Activated B cell treated with CpG ODN at 0.5 μM for 24 hours (primary cell): ENCODE data around the gene ESRP2. TPM values are rescaled to one million over a fixed set of nuclear protein-coding genes. Genes with fewer than 3 reads are reported as not detected.
A peak's percentile ranks its signal among the peaks of the same experiment; 100 is the strongest.

Source experiments
- ATAC-seq: fragments of 200-7000 bp; cut with Tn5 transposase; one replicate; pipeline ENCODE4 v1.10.0; 2021; ENCODE audit warnings: low read depth, mild to moderate bottlenecking, moderate library complexity
- CTCF ChIA-PET: fragments of 350-600 bp; sonication (Branson Sonifier 250); formaldehyde crosslinking; loops from one replicate; lab custom pipeline; 2021; ENCODE audit warnings: antibody characterized with exemption; lab: Charles Lee
- POLR2A ChIA-PET: fragments of 350-600 bp; sonication (Branson Sonifier 250); formaldehyde crosslinking; loops from one replicate; lab custom pipeline; 2021; ENCODE audit warnings: antibody characterized with exemption; lab: Charles Lee
- DNase-seq: peaks from one replicate; pipeline ENCODE4 v3.0.0; 2022
- H3K27ac Mint-ChIP-seq: one replicate; pipeline ENCODE4 v1.8.0; 2020; ENCODE audit warnings: mixed read lengths
- H3K27me3 Mint-ChIP-seq: one replicate; pipeline ENCODE4 v1.8.0; 2021; ENCODE audit warnings: mixed read lengths
- H3K36me3 Mint-ChIP-seq: one replicate; pipeline ENCODE4 v1.8.0; 2021; ENCODE audit warnings: low read depth, mixed read lengths
- H3K4me1 Mint-ChIP-seq: one replicate; pipeline ENCODE4 v1.8.0; 2021; ENCODE audit warnings: mixed read lengths
- H3K4me3 Mint-ChIP-seq: one replicate; pipeline ENCODE4 v1.8.0; 2020; ENCODE audit warnings: mild to moderate bottlenecking, mixed read lengths
- H3K9me3 Mint-ChIP-seq: one replicate; pipeline ENCODE4 v1.8.0; 2020; ENCODE audit warnings: mixed read lengths
- CTCF ChIP-seq: fragments of 200-600 bp; IDR thresholded peaks from one replicate; pipeline ENCODE4 v1.8.0; 2022; ENCODE audit warnings: antibody characterized with exemption, mild to moderate bottlenecking
- intact Hi-C: fragments of 100-400 bp; cut with micrococcal nuclease; formaldehyde crosslinking; loops from one replicate; pipeline ENCODE4 v1.15.1; 2024
- total RNA-seq: library from RNA; stranded (reverse); gene quantifications from 2 replicates; pipeline ENCODE4 v1.2.3, GENCODE V29; 2022

ESRP2 gene
- total RNA-seq, 1 donor from 2014 or later = 0.40 TPM

- POLR2A ChIA-PET = no interaction called here
- CTCF ChIA-PET = interaction anchor here (0.8 to 1.7 kb wide), 4 partner anchors 9 to 74 kb away, joined by 3 to 10 read pairs (median 4); partner anchors contain the start of gene SLC7A6
- Mint-ChIP-seq H3K36me3 (peaks cover 18% of the 10 kb centered on the region), H3K27me3 (no peaks in the 10 kb centered on the region), H3K27ac (no peak overlapping the region), H3K4me1 (peaks cover 31% of the 10 kb centered on the region), H3K4me3 (no peak overlapping the region), H3K9me3 (no peaks in the 10 kb centered on the region)
- ATAC-seq (no peak), DNase-seq (no peak)
- TF ChIP-seq CTCF = no peak
- intact Hi-C loops = no loop called here
Observed at GRCh38 chr16:68252383-68252782, 16.5 kb upstream of the ESRP2 start.

DNA sequence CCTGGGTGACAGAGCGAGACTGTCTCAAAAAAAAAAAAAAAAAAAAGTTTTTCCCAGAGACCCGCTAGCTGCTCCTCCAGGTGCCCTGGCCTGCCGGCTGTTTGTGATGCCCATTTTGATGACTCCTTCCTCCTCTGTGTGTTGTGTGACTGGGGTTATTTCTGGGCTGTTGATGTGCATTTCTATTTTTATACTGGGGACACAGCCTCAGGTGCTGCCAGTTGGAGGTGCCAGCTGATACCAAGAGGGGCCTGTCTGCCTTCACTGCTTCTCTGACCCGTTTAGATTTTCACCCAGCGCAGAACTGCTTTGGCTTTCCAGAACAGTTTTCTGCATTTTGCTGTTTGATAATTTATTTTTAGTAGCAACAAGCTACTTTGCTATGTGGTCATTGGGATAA lies 15.9 kb upstream of the ESRP2 start:
- H3K9me3 Mint-ChIP-seq = no peaks in the 10 kb centered on the region
- peak; percentile 37 for ATAC-seq
- intact Hi-C loops = no loop called here
- H3K4me1 Mint-ChIP-seq = peaks cover 31% of the 10 kb centered on the region
- TF ChIP-seq CTCF = no peak
- no peak overlapping the region for H3K27ac Mint-ChIP-seq
- DNase-seq = no peak
- no peaks in the 10 kb centered on the region for H3K27me3 Mint-ChIP-seq
- H3K4me3 Mint-ChIP-seq = no peak overlapping the region
- ChIA-PET POLR2A (no interaction called here), CTCF (interaction anchor here (0.8 to 1.7 kb wide), 3 partner anchors 10 to 75 kb away, joined by 3 to 10 read pairs (median 4); partner anchors contain the start of gene SLC7A6)
- H3K36me3 Mint-ChIP-seq = peaks cover 18% of the 10 kb centered on the region

DNA sequence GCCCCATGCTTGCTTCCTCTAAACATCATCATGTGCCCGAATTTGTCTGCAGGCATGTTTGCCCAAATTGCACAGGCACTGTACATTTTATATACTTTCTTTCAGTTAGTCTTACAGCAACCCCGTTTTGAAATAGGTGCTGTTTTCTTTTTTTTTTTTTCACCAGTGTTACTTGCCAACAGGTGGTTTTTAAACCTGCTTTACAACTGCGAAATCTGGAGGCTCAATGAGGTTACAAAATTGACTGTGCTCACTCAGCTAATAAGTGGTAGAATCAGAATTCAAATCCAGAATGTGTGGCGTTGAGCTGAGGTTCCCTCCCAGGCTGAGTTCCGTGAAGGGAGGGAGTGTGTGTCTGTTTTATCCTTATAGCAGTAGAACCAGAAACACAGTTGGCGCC lies 15.0 kb upstream of the ESRP2 start:
- H3K4me3 Mint-ChIP-seq = no peak overlapping the region
- POLR2A ChIA-PET = interaction anchor here (0.7 kb wide), 2 partner anchors 13 to 137 kb away, joined by 3 to 5 read pairs; partner anchors contain the start of gene SLC7A6
- no peak for ATAC-seq

GRCh38 chr16:68249371-68249770 lies 13.4 kb upstream of the ESRP2 start:
- Mint-ChIP-seq H3K27ac (no peak overlapping the region), H3K27me3 (no peaks in the 10 kb centered on the region), H3K9me3 (no peaks in the 10 kb centered on the region), H3K4me3 (no peak overlapping the region), H3K36me3 (peaks cover 18% of the 10 kb centered on the region), H3K4me1 (peaks cover 48% of the 10 kb centered on the region)
- ATAC-seq (no peak), DNase-seq (no peak)
- ChIA-PET CTCF (interaction anchor here (1.3 to 1.9 kb wide), 2 partner anchors 12 to 13 kb away, joined by 4 to 7 read pairs; no protein-coding TSS in a partner anchor), POLR2A (no interaction called here)
- intact Hi-C loops = loop anchor here (5.0 to 10.0 kb wide), 2 partner anchors 195 to 273 kb away; partner anchors contain the start of gene SMPD3
- TF ChIP-seq CTCF = no peak

More for the DNA sequence above, 15.0 kb upstream of the ESRP2 start:
- peaks cover 18% of the 10 kb centered on the region for H3K36me3 Mint-ChIP-seq
- no peak for DNase-seq
- CTCF ChIA-PET = interaction anchor here (1.9 kb wide), 1 partner anchor 11 kb away, joined by 7 read pairs; no protein-coding TSS in a partner anchor
- intact Hi-C loops = no loop called here
- peaks cover 36% of the 10 kb centered on the region for H3K4me1 Mint-ChIP-seq
- no peak for TF ChIP-seq CTCF
- no peak overlapping the region for H3K27ac Mint-ChIP-seq
- no peaks in the 10 kb centered on the region for H3K27me3 Mint-ChIP-seq
- H3K9me3 Mint-ChIP-seq = no peaks in the 10 kb centered on the region

DNA sequence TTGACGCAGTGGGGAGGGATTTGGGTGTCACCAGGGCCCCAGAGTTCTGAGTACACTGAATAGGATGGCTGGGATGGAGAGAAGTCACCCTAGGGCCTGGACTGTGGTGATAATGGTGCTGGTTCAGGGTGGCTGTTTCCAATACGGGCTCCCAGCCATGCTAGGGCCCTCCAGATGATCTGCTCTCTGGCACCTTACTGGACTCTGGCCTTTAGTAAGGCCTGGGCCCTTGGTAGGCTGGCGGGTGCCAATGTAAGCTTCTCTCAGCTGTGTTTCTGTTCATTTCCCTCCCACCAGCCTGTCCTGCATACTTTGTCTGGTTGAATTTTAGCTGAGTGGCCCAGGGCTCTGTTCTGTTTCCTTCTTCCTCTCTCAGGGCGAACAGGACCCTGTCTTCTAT lies 12.0 kb upstream of the ESRP2 start:
- no peak for TF ChIP-seq CTCF
- DNase-seq (no peak), ATAC-seq (no peak)
- no peaks in the 10 kb centered on the region for H3K27me3 Mint-ChIP-seq
- H3K27ac Mint-ChIP-seq = no peak overlapping the region
- intact Hi-C loops = loop anchor here (5.0 to 10.0 kb wide), 2 partner anchors 197 to 274 kb away; partner anchors contain the start of gene SMPD3
- POLR2A ChIA-PET = no interaction called here
- H3K9me3 Mint-ChIP-seq = no peaks in the 10 kb centered on the region
- peaks cover 15% of the 10 kb centered on the region for H3K36me3 Mint-ChIP-seq
- no peak overlapping the region for H3K4me3 Mint-ChIP-seq
- H3K4me1 Mint-ChIP-seq = peaks cover 49% of the 10 kb centered on the region
- CTCF ChIA-PET = interaction anchor here (0.6 to 1.3 kb wide), 2 partner anchors 14 to 81 kb away, joined by 3 to 4 read pairs; no protein-coding TSS in a partner anchor
